ENCODE data around the gene LARP4B. TPM values are rescaled to one million over a fixed set of nuclear protein-coding genes. Genes with fewer than 3 reads are reported as not detected.

Gene LARP4B
- total RNA-seq, 1 donor from 2014 or later = 31.1 TPM

DNA sequence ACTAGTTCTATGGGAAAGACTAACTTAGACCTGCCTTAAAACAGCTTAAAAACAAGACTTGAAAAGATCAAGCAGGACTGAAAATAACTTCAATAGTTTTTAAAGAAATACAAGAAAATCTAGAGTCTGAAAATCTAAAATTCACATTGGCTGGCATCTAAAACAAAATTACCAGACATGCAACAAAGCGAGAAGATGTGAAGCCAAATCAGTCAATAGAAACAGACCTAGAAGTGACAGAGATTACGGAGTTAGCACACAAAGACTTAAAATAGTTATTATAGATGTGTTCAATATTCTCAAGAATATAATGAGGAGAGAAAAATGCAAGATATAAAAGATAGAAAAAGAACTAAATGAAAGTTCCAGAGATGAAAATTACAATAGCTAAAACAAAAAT, 163.7 kb downstream of the LARP4B start:
- TF ChIP-seq, protein P1, sequence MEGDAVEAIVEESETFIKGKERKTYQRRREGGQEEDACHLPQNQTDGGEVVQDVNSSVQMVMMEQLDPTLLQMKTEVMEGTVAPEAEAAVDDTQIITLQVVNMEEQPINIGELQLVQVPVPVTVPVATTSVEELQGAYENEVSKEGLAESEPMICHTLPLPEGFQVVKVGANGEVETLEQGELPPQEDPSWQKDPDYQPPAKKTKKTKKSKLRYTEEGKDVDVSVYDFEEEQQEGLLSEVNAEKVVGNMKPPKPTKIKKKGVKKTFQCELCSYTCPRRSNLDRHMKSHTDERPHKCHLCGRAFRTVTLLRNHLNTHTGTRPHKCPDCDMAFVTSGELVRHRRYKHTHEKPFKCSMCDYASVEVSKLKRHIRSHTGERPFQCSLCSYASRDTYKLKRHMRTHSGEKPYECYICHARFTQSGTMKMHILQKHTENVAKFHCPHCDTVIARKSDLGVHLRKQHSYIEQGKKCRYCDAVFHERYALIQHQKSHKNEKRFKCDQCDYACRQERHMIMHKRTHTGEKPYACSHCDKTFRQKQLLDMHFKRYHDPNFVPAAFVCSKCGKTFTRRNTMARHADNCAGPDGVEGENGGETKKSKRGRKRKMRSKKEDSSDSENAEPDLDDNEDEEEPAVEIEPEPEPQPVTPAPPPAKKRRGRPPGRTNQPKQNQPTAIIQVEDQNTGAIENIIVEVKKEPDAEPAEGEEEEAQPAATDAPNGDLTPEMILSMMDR (IDR thresholded peaks at IDR 0.05; ENCODE audit: insufficient read depth, low read length, severe bottlenecking) = no peak
- Histone ChIP-seq H3K36me3 (ENCODE audit: control insufficient read depth, insufficient read depth, low read length) (no peaks in the 10 kb centered on the region), H3K27me3 (ENCODE audit: control insufficient read depth, insufficient read depth, low read length) (no peaks in the 10 kb centered on the region), H3K4me3 (ENCODE audit: low read depth, low read length) (no peak overlapping the region)
- DNase-seq (ENCODE audit: low read depth) (no peak), FAIRE-seq (no peak)

DNA sequence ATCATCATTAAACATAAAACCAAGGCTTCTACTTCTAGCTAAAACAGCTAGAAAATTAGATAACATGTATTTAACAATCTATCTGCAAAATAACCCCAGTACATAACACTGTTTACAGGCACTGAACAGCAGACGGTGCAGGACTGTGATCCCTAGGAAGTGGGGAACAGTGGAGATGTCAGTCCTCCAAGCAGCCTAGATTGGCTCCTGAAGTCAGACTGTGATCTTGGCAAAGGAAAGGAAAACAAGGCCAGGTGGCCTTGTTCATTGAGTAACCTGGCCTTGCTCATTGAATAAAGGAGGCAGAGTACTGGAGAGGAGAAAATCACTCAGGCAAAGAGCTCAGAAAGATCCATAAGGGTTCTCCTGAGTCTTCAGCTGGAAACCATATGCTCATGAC, 164.3 kb downstream of the LARP4B start:
- TF ChIP-seq, protein P1 (IDR thresholded peaks at IDR 0.05; ENCODE audit: insufficient read depth, low read length, severe bottlenecking) = no peak
- FAIRE-seq (no peak), DNase-seq (ENCODE audit: low read depth) (no peak)
- H3K4me3 ChIP-seq (ENCODE audit: low read depth, low read length) = no peak overlapping the region
- no peaks in the 10 kb centered on the region for H3K36me3 ChIP-seq (ENCODE audit: control insufficient read depth, insufficient read depth, low read length)
- no peaks in the 10 kb centered on the region for H3K27me3 ChIP-seq (ENCODE audit: control insufficient read depth, insufficient read depth, low read length)

DNA sequence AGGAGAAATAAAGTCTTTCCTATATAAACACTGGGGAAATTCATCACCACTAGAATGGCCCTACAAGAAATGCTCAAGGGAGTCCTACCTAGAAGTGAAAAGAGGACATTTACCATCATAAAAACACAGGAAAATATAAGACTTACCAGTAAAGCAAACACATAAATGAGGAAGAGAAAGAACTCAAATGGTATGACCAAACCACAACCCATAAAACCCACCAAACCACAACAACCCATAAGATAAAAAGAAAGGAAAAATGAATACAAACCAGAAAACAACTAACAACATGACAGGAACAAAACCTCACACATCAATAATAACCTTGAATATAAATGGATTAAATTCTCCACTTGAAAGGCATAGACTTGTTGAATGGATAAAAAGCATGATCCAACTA, 170.1 kb downstream of the LARP4B start:
- FAIRE-seq (no peak), DNase-seq (ENCODE audit: low read depth) (no peak)
- H3K27me3 ChIP-seq (ENCODE audit: control insufficient read depth, insufficient read depth, low read length) = no peaks in the 10 kb centered on the region
- no peak overlapping the region for H3K4me3 ChIP-seq (ENCODE audit: low read depth, low read length)
- H3K36me3 ChIP-seq (ENCODE audit: control insufficient read depth, insufficient read depth, low read length) = no peaks in the 10 kb centered on the region
- TF ChIP-seq, protein P1 (IDR thresholded peaks at IDR 0.05; ENCODE audit: insufficient read depth, low read length, severe bottlenecking) = no peak

- H3K4me3 ChIP-seq (ENCODE audit: low read depth, low read length) = no peak overlapping the region
- TF ChIP-seq, protein P1 (IDR thresholded peaks at IDR 0.05; ENCODE audit: insufficient read depth, low read length, severe bottlenecking) = no peak
- no peak for FAIRE-seq
- no peaks in the 10 kb centered on the region for H3K36me3 ChIP-seq (ENCODE audit: control insufficient read depth, insufficient read depth, low read length)
- no peaks in the 10 kb centered on the region for H3K27me3 ChIP-seq (ENCODE audit: control insufficient read depth, insufficient read depth, low read length)
- DNase-seq (ENCODE audit: low read depth) = no peak
Observed at GRCh38 chr10:760622-761021, 170.9 kb downstream of the LARP4B start.

GRCh38 chr10:759898-760477, 171.5 kb downstream of the LARP4B start:
- Histone ChIP-seq H3K27me3 (ENCODE audit: control insufficient read depth, insufficient read depth, low read length) (no peaks in the 10 kb centered on the region), H3K4me3 (ENCODE audit: low read depth, low read length) (no peak overlapping the region), H3K36me3 (ENCODE audit: control insufficient read depth, insufficient read depth, low read length) (no peaks in the 10 kb centered on the region)
- no peak for FAIRE-seq
- TF ChIP-seq, protein P1 (IDR thresholded peaks at IDR 0.05; ENCODE audit: insufficient read depth, low read length, severe bottlenecking) = no peak
- DNase-seq (ENCODE audit: low read depth) = no peak

Other genes starting within 250 kb of the LARP4B start
- 0.53 and 0.64 TPM in 2 replicates for gene DIP2C, start 242.0 kb downstream of the LARP4B start, total RNA-seq
- 45.0 and 74.4 TPM in 2 replicates for gene GTPBP4, start 56.7 kb upstream of the LARP4B start, total RNA-seq
- gene IDI2, start 94.2 kb upstream of the LARP4B start, total RNA-seq = not detected in 2 replicates
- 54.5 and 55.8 TPM in 2 replicates for gene IDI1, start 117.4 kb upstream of the LARP4B start, total RNA-seq
- gene WDR37, start 124.7 kb upstream of the LARP4B start, total RNA-seq = 11.1 and 11.3 TPM in 2 replicates